GM18526 (cell line): ENCODE results near the gene ACSF3.

Source experiments
- POLR2A ChIP-seq: IDR thresholded peaks from 3 replicates; pipeline ENCODE4 v1.6.1; 2011; ENCODE audit not compliant: insufficient read length; ENCODE audit errors: extremely low read depth

ACSF3 gene

GRCh38 chr16:89093602-89094251, at the start of gene ACSF3:
TSS of gene ACSF3 (plus strand) at chr16:89093852. CDS start at chr16:89100682, 6,830 bp downstream.
- TF ChIP-seq POLR2A: peak; percentile 67

DNA sequence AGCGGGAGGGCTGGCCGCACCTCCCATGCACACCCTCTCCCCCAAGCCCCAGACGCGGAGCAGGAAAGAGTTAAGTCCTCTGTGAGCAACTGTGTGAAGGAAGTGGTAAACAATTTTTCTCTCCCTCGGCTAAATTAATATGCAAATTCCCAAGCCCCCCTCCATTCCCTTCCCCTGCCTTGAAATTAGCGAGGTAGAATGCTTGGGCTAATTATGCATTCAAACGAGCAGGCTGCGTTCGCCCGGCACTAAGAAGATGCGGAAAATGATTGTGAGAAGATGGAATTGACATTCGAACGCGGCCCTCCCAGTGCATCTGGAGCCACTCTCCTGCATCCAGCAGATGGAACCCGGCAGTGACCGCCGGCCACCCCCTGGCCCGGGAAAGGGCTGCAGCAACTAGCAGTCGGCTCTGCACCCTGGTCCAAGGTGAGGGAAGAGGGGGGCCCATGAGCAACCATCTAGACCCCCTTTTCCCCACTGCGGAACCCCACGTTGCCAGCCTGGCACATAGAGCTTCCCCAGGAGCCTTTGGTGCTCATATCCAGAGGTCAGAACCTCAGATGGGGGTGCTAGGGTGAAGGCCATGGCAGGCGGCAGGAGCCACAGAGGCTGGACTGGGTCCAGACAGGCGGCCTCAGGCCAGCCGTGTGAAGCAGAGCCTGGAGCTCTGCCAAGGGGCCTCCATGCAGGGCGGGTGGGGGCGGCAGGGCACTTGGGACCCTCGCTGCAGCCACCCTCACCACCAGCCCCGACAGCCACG, 49.1 kb upstream of the ACSF3 start:
- TF ChIP-seq POLR2A: no peak

- no peak for TF ChIP-seq POLR2A
Observed at GRCh38 chr16:89045181-89045815, 48.4 kb upstream of the ACSF3 start.

- TF ChIP-seq POLR2A: no peak
Observed at GRCh38 chr16:89045881-89046280, 47.8 kb upstream of the ACSF3 start.

GRCh38 chr16:89046491-89046890, 47.2 kb upstream of the ACSF3 start:
- TF ChIP-seq POLR2A: no peak

DNA sequence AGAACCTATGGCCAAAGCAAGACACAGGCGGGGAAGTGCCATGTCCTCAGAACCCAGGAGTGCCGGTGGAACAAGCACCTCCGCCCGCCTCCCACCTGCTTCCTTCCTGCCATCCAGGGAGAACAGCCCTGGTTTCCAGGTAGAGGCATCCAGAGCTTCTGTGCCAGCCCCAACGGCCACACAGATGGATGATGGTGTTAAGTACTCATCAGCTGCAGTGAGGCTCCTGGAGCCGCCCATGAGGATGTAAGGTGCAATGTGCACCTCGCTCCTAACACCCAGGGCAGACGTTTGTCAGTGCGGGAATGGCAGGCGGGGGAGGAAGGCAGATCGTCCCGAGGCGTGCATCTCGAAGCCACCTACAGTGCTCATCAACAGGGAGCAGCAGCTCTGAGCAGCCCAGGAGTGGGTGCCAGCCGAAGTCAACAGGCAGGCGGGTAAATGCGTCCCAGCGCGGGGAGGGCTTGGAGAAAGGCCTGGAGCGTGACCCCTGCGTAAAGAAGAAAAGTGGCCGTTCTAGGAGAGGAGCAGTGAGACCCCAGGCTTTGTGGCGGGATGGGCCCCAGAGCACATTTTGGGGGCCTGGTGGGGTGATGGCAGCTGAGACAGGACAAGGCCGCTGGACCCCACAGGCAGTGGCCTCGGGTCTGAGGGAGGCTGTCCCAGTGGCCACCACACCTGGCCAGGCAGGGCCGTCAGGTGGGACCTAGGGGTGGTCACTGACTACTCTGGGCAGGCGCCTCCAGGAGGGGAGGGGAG, 46.1 kb upstream of the ACSF3 start:
- TF ChIP-seq POLR2A: no peak

- TF ChIP-seq POLR2A: no peak
Observed at GRCh38 chr16:89048090-89048725, 45.4 kb upstream of the ACSF3 start.

DNA sequence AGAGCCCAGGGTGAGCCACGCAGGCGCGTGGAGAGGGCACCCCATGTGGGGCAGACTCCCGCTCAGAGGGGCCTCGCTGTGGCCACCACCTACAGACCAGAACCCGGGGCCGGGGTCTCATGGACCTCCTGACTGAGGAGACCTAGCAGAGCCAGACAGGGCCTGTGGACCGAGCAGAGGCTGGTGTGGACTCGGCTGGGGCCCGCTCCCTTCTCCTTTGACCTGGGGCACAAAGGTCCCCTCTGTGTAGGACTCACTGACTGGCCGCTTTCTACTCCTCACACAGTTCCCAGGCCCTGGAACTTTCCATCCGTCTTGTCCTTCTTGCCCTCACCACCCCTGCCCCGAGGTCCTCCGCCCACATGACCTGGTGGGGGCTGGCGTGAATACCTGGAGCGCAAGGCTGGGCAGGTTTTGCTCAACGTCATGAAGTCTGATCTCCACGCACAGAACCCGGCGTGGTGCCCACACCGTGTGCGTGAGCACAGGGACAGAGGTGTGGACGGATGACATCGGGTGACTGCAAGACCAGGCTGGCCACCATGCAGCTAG, 44.7 kb upstream of the ACSF3 start:
- no peak for TF ChIP-seq POLR2A

GRCh38 chr16:89049484-89050118, 44.1 kb upstream of the ACSF3 start:
- TF ChIP-seq POLR2A: no peak

GRCh38 chr16:89050119-89050867, 43.4 kb upstream of the ACSF3 start:
- no peak for TF ChIP-seq POLR2A

DNA sequence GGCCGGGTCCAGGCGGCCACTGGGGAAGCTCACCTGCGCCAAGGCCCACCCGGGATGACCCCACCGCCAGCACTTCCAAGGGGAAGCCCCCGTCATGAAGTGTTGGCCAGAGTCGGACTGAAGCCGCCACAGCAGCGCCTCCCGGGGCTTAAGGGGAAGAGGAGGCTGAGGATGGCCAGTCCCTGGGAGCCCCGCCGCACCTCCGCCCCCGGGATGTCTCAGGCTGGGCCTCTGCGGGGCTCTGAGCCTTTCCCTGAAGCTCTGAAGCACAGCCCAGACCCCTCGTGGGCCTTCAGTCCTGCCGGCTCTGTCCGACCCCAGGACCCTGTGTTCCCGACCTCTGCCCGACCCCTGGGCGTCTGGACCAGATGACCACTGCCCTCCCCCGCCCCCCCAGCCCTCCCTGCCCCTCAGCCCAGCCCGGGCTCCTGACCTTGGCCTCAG, 42.8 kb upstream of the ACSF3 start:
- TF ChIP-seq POLR2A: no peak

GRCh38 chr16:89051521-89052166, 42.0 kb upstream of the ACSF3 start:
- no peak for TF ChIP-seq POLR2A

GRCh38 chr16:89052191-89052889, 41.3 kb upstream of the ACSF3 start:
- TF ChIP-seq POLR2A: no peak
